GM12878 (cell line): ENCODE data around the gene ROBO4. TPM values are rescaled to one million over a fixed set of nuclear protein-coding genes. Genes with fewer than 3 reads are reported as not detected.

ENCODE experiments used
- ATAC-seq: fragments of 200-7000 bp; cut with Tn5 transposase; 3 replicates; pipeline ENCODE4 v1.9.1; 2020; ENCODE audit warnings: mild to moderate bottlenecking, moderate library complexity
- BruUV-seq: library from RNA; stranded (reverse); fragments of 400-500 nt; replicated peaks from 2 replicates; lab custom pipeline; 2021; lab: Mats Ljungman, UMichigan
- CTCF ChIA-PET: fragments of 300-600 bp; sonication (Branson Sonifier 250); formaldehyde crosslinking; extraction: SDS; loops from one replicate; lab custom pipeline; 2021; ENCODE audit warnings: inconsistent platforms; lab: Yijun Ruan, JAX
- POLR2A ChIA-PET: fragments of 350-600 bp; formaldehyde crosslinking; extraction: SDS; loops from one replicate; lab custom pipeline; 2021; ENCODE audit warnings: inconsistent platforms; lab: Charles Lee
- RAD21 ChIA-PET: fragments of 300-600 bp; sonication (Branson Sonifier 250); formaldehyde crosslinking; loops from one replicate; lab custom pipeline; 2023; ENCODE audit warnings: antibody characterized with exemption; ENCODE audit not compliant: unreplicated experiment; lab: Charles Lee
- SMC1A ChIA-PET: fragments of 300-600 bp; sonication (Branson Sonifier 250); formaldehyde crosslinking; loops from one replicate; lab custom pipeline; 2023; ENCODE audit not compliant: unreplicated experiment, uncharacterized antibody; lab: Charles Lee
- DNase-seq: peaks from one replicate; pipeline ENCODE4 v3.0.0-alpha.2; 2011; ENCODE audit warnings: low read depth, low spot score
- FAIRE-seq: peaks from 3 replicates; lab custom pipeline; 2011; peaks lifted over from hg19 to GRCh38; lab: Jason Lieb, UNC
- H2AFZ ChIP-seq: 2 replicates; pipeline ENCODE4 v1.6.0; 2011; ENCODE audit warnings: low read depth, low read length, control low read depth; ENCODE audit not compliant: control insufficient read depth
- H3K27ac ChIP-seq: 2 replicates; pipeline ENCODE4 v1.5.1; 2011; ENCODE audit warnings: control low read depth; ENCODE audit not compliant: control insufficient read depth, insufficient read depth
- H3K27me3 ChIP-seq, 2 experiments: replicated peaks in 1 of 2; 2 replicates each; pipeline versions ENCODE4 v1.6.0 to v1.6.1; 2011; ENCODE audit warnings: low read length in 1 of 2; ENCODE audit not compliant: control insufficient read depth in 2 of 2, insufficient read depth in 2 of 2
- H3K36me3 ChIP-seq, 2 experiments: 2 replicates each; pipeline ENCODE4 v1.5.1; 2011; ENCODE audit warnings: low read length in 1 of 2; ENCODE audit not compliant: control insufficient read depth in 2 of 2, insufficient read depth in 2 of 2
- H3K4me1 ChIP-seq: 2 replicates; pipeline ENCODE4 v1.6.1; 2011; ENCODE audit warnings: mild to moderate bottlenecking, low read length, moderate library complexity, mixed read lengths; ENCODE audit not compliant: control insufficient read depth, insufficient read depth
- H3K4me2 ChIP-seq: 2 replicates; pipeline ENCODE4 v1.6.0; 2011; ENCODE audit warnings: control low read depth; ENCODE audit not compliant: control insufficient read depth, insufficient read depth
- H3K4me3 ChIP-seq: fragments of 200-600 bp; sonication (generic); 2 replicates; pipeline ENCODE4 v1.5.1; 2016
- H3K79me2 ChIP-seq: 2 replicates; pipeline ENCODE4 v1.6.0; 2011; ENCODE audit warnings: low read length; ENCODE audit not compliant: control insufficient read depth, insufficient read depth
- H3K9ac ChIP-seq: 2 replicates; pipeline ENCODE4 v1.8.0; 2011; ENCODE audit warnings: low read length, control low read depth, mixed read lengths; ENCODE audit not compliant: control insufficient read depth, insufficient read depth
- H3K9me3 ChIP-seq: replicated peaks from 3 replicates; pipeline ENCODE4 v1.5.1; 2011; ENCODE audit warnings: mild to moderate bottlenecking, low read length; ENCODE audit not compliant: control insufficient read depth, insufficient read depth
- H4K20me1 ChIP-seq: 2 replicates; pipeline ENCODE4 v1.6.0; 2011; ENCODE audit not compliant: control insufficient read depth, insufficient read depth
- CBX3 ChIP-seq: fragments of 200-600 bp; sonication (generic); IDR thresholded peaks from 2 replicates; pipeline ENCODE4 v1.6.1; 2016; ENCODE audit warnings: low read depth, borderline replicate concordance
- CREM ChIP-seq: IDR thresholded peaks from 2 replicates; pipeline ENCODE4 v1.6.1; 2014; ENCODE audit warnings: antibody characterized with exemption, low read depth
- E4F1 ChIP-seq: fragments of 450-650 bp; IDR thresholded peaks from 2 replicates; pipeline ENCODE4 v1.6.1; 2018; ENCODE audit warnings: borderline replicate concordance, mild to moderate bottlenecking; ENCODE audit not compliant: partially characterized antibody
- EGR1 ChIP-seq, 2 experiments: IDR thresholded peaks; 1 replicate in 1 of 2; 2 replicates in 1 of 2; pipeline ENCODE4 v1.6.1; 2011 to 2012; ENCODE audit warnings: low read depth in 2 of 2, low read length in 2 of 2, borderline replicate concordance in 1 of 2, mild to moderate bottlenecking in 1 of 2, moderate library complexity in 1 of 2
- EP300 ChIP-seq, 2 experiments: fragments of 150-350 bp in 1 of 2; IDR thresholded peaks; 2 replicates each; pipeline ENCODE4 v1.6.1; 2011 to 2012; ENCODE audit warnings: low read depth in 2 of 2, low read length in 2 of 2, borderline replicate concordance in 1 of 2, improper control_type of control experiment in 1 of 2, inconsistent platforms in 1 of 2; ENCODE audit not compliant: control insufficient read depth in 1 of 2
- FOXK2 ChIP-seq: fragments of 450-650 bp; IDR thresholded peaks from 2 replicates; pipeline ENCODE4 v1.6.1; 2017; ENCODE audit warnings: mild to moderate bottlenecking, moderate library complexity
- KDM1A ChIP-seq: fragments of 200-600 bp; sonication (generic); IDR thresholded peaks from 2 replicates; pipeline ENCODE4 v1.6.1; 2016; ENCODE audit warnings: borderline replicate concordance
- MXI1 ChIP-seq: fragments of 150-350 bp; IDR thresholded peaks from 2 replicates; pipeline ENCODE4 v1.6.1; 2011; ENCODE audit warnings: low read depth, mild to moderate bottlenecking, inconsistent platforms, low read length, improper control_type of control experiment
- NR2C2 ChIP-seq: IDR thresholded peaks from 2 replicates; pipeline ENCODE4 v1.6.1; 2011; ENCODE audit warnings: borderline replicate concordance, low read depth; ENCODE audit not compliant: control insufficient read depth, insufficient read length
- POLR2AphosphoS2 ChIP-seq: IDR thresholded peaks from 2 replicates; pipeline ENCODE4 v1.6.1; 2011; ENCODE audit warnings: low read depth, mild to moderate bottlenecking, low read length, improper control_type of control experiment, moderate library complexity
- TBL1XR1 ChIP-seq: IDR thresholded peaks from 2 replicates; pipeline ENCODE4 v1.6.1; 2012; ENCODE audit warnings: low read depth, low read length, improper control_type of control experiment
- ZBTB33 ChIP-seq: fragments of 450-650 bp; IDR thresholded peaks from 2 replicates; pipeline ENCODE4 v1.6.1; 2017; ENCODE audit warnings: mild to moderate bottlenecking
- WGBS: methylation state at CpG from one replicate; pipeline ENCODE4 v1.1.6; 2016; ENCODE audit warnings: low lambda C conversion rate; ENCODE audit not compliant: insufficient replicate concordance, insufficient coverage; ENCODE audit errors: missing lambda C conversion rate; 5-methylcytosine and 5-hydroxymethylcytosine counted together
- in situ Hi-C: fragments of 300-500 bp; cut with MboI; formaldehyde crosslinking; loops from 9 replicates; pipeline ENCODE4 v1.14.3; 2018; ENCODE audit warnings: mixed read lengths
- intact Hi-C: fragments of 100-400 bp; cut with micrococcal nuclease; formaldehyde crosslinking; loops from one replicate; pipeline ENCODE4 v1.14.2; 2022; ENCODE audit not compliant: unreplicated experiment
- polyA plus RNA-seq, 11 experiments: library from polyadenylated mRNA; depleted of rRNA in 4 of 11; unstranded in 6 of 11; stranded (reverse) in 5 of 11; fragments of >200 nt; fragmentation: Nextera tagmentation in 4 of 11; fragmentation: Illumina TruSeq in 1 of 11; extraction: Ambion mirVana in 4 of 11; extraction: Trizol in 1 of 11; gene quantifications; 1 replicate in 1 of 11; 2 replicates in 10 of 11; pipeline versions ENCODE4 v1.2.1 to v1.2.3, GENCODE V29; 2011 to 2016; ENCODE audit warnings: inconsistent platforms in 2 of 11, missing spikeins in 2 of 11, low read depth in 1 of 11
- total RNA-seq, 4 experiments: library from RNA; depleted of rRNA in 3 of 4; stranded (reverse); fragments of >200 nt in 3 of 4; fragmentation: Illumina TruSeq in 1 of 4; extraction: Trizol in 1 of 4; gene quantifications; 2 replicates each; pipeline versions ENCODE4 v1.2.1 to v1.2.3, GENCODE V29; 2013 to 2021

Gene ROBO4
- total and polyA plus RNA-seq, 10 of the 15 experiments (the other 5 are each of a cell fraction or from before 2014, with no cell fraction given) = not detected

GRCh38 chr11:124863137-124863825 lies 34.4 kb downstream of the ROBO4 start:
- Histone ChIP-seq H3K79me2 (no peaks in the 10 kb centered on the region), H2AFZ (no peak overlapping the region), H3K9ac (no peak overlapping the region), H3K27me3 (peaks cover 25 to 27% of the 10 kb centered on the region in 2 experiments), H3K4me1 (no peaks in the 10 kb centered on the region), H3K27ac (no peak overlapping the region), H4K20me1 (no peaks in the 10 kb centered on the region), H3K4me3 (no peak overlapping the region), H3K36me3 (no peaks in the 10 kb centered on the region), H3K9me3 (no peaks in the 10 kb centered on the region), H3K4me2 (no peak overlapping the region)
- no TSS peak for BruUV-seq
- intact Hi-C loops (no loop called here), in situ Hi-C loops (no loop called here)
- ATAC-seq (no peak), DNase-seq (no peak), FAIRE-seq (no peak)
- ChIA-PET POLR2A (no interaction called here), RAD21 (no interaction called here), CTCF (no interaction called here), SMC1A (no interaction called here)
- no peak for TF ChIP-seq FOXK2
- no peak for TF ChIP-seq ZBTB33
- TF ChIP-seq E4F1 = no peak
- no peak for TF ChIP-seq CBX3
- no peak for TF ChIP-seq EP300 (IDR thresholded peaks at IDR 0.05; ENCODE audit: borderline replicate concordance in 1 of 2, control insufficient read depth in 1 of 2, low read depth in 2 of 2, low read length in 2 of 2)
- TF ChIP-seq MXI1 = no peak
- no peak for TF ChIP-seq TBL1XR1
- TF ChIP-seq POLR2AphosphoS2 = no peak
- TF ChIP-seq KDM1A = no peak
- TF ChIP-seq EGR1 (IDR thresholded peaks at IDR 0.05; ENCODE audit: borderline replicate concordance in 1 of 2, low read depth in 2 of 2, low read length in 2 of 2) = no peak
- no peak for TF ChIP-seq NR2C2
- TF ChIP-seq CREM = no peak
- WGBS = 10% methylated on average over 31 of the region's 31 CpGs
